ENCODE results near the gene PRSS27.
"Not testable (repeated sequence)": the region's sequence is repeated elsewhere in the genome, so short reads cannot be mapped to it uniquely, and the experiment has no call there.

Gene PRSS27

DNA sequence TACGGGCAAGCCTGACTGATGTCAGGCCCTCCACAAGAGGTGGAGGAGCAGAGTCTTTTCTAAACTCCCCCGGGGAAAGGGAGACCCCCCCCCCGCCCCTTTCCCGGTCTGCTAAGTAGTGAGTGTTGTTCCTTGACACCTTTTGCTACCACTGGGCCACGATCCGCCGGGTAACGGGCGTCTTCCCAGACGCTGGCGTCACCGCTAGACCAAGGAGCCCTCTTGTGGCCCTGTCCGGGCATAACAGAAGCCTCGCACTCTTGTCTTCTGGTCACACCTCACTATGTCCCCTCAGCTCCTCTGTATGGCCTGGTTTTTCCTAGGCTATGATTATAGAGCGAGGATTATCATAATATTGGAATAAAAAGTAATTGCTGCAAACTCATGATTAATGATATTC is 50.0 kb downstream of the PRSS27 start:
- DNase-seq: peak; percentile 46

DNA sequence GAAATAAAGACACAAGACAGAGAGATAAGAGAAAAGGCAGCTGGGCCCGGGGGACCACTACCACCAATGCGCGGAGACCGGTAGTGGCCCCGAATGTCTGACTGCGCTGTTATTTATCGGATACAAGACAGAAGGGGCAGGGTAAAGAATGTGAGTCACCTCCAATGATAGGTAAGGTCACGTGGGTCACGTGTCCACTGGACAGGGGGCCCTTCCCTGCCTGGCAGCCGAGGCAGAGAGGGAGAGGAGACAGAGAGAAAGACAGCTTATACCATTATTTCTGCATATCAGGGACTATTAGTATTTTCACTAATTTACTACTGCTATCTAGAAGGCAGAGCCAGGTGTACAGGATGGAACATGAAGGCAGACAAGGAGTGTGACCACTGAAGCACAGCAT is 50.4 kb downstream of the PRSS27 start:
- DNase-seq: not testable (repeated sequence)

DNA sequence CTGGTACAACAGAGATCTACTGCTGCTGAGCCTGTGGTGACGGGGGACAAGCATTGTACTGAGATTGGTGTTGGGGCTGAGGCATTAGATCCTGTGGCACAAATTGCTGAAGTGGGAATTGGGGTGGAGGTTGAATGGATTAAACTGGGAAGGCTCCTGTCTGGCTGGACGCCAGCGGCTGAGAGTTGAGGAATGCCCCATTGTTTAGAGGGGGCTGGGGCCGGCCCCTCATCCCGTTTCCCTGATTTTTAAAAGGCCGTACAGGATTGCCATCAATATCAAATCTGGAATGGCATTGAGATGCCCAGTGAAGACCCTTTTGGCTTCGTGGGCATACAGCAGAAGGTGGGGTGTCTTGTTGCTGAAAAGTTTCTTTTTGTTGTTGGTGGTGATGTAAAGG is 53.4 kb downstream of the PRSS27 start:
- not testable (repeated sequence) for DNase-seq

DNA sequence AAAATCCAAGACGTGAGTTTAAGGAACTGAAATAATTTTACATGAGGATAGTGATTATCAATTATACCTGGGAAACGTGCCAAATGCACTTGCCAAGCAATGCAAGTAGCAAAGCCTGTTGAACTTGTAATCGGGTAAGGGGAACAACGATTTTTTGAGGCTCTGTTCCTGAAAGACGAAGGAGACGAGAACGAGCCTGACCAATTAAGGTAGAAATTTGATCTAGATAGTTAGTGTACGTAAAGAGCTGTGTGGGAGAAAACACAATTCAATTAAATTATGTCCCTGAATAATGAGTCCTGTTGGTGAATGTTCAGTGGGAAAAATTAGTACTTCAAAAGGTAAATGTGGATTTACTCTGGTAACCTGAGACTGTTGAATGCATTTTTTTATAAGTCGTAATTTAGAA is 55.4 kb downstream of the PRSS27 start:
- no peak for DNase-seq

DNA sequence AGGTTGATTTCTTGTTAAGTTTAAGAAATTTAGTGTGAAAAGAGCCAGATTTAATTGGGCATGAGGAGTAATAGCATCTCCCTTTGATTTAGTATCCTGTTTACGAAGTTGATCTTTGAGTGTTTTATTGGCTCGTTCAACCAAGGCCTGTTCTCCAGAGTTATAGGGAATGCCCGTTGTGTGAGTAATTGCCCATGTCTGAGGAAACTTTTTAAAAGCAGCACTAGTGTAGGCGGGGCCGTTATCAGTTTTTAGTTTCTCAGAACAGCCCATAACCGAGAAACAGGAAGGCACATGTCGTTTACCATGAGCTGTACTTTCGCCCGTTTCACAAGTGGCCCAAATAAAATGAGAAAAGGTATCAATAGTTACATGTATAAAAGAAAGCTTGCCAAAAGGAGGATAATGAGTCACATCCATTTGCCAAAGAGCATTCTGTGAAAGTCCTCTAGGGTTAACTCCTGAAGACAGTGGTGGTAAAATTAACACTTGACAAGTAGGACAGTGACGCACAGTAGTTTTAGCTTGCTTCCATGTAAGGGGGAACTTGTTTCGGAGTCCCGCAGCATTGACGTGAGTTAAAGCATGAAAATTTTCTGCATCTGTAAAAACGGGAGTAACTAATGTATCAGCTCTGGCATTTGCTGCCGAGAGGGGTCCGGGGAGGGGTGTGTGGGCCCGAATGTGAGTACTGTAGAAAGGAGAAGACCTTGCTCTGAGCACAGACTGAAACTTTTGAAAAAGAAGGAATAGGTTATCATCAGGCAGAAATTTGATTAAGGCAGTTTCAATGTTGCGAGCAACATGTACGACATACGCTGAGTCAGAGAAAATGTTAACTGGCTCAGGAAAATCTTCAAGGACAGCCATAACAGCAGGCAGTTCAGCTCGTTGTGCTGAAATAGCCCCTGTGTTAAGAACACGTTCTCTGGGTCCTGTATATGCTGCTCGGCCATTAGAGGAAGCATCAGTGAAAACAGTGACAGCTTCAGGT is 56.2 kb downstream of the PRSS27 start:
- peak; percentile 86 for DNase-seq

Measured in fibroblast of skin of right quadriceps (primary cell).